HG02938 (cell line): ENCODE measurements around the gene BAZ2B.

Experiments
- ATAC-seq: cut with Tn5 transposase; IDR thresholded peaks from one replicate; pipeline ENCODE4 v1.9.1; 2021; ENCODE audit warnings: mild to moderate bottlenecking, moderate library complexity; ENCODE audit not compliant: unreplicated experiment

BAZ2B gene

GRCh38 chr2:159617646-159618045, 1.3 kb upstream of the BAZ2B start:
- no peak for ATAC-seq

- ATAC-seq = no peak
These were observed 752 bp upstream of the BAZ2B start for GRCh38 chr2:159617100-159617499.

GRCh38 chr2:159615367-159616285, 722 bp downstream of the BAZ2B start:
- ATAC-seq = peak; percentile 60

- no peak for ATAC-seq
These were observed 1.6 kb downstream of the BAZ2B start for GRCh38 chr2:159614534-159615366.

GRCh38 chr2:159613651-159614285, 2.6 kb downstream of the BAZ2B start:
- ATAC-seq = no peak

- no peak for ATAC-seq
These were observed 3.3 kb downstream of the BAZ2B start for GRCh38 chr2:159613091-159613490.

GRCh38 chr2:159612255-159612901, 4.0 kb downstream of the BAZ2B start:
- ATAC-seq = no peak

GRCh38 chr2:159609811-159610549, 6.4 kb downstream of the BAZ2B start:
- ATAC-seq = no peak

GRCh38 chr2:159608723-159609308, 7.5 kb downstream of the BAZ2B start:
- no peak for ATAC-seq

GRCh38 chr2:159608108-159608507, 8.2 kb downstream of the BAZ2B start:
- no peak for ATAC-seq

GRCh38 chr2:159606287-159606686, 10.1 kb downstream of the BAZ2B start:
- ATAC-seq = no peak

- no peak for ATAC-seq
These were observed 10.7 kb downstream of the BAZ2B start for GRCh38 chr2:159605441-159606178.

- no peak for ATAC-seq
These were observed 12.2 kb downstream of the BAZ2B start for GRCh38 chr2:159604159-159604558.

- ATAC-seq = no peak
These were observed 15.6 kb downstream of the BAZ2B start for GRCh38 chr2:159600752-159601151.

- ATAC-seq = no peak
These were observed 20.8 kb downstream of the BAZ2B start for GRCh38 chr2:159595410-159596046.

- ATAC-seq = no peak
These were observed 23.9 kb downstream of the BAZ2B start for GRCh38 chr2:159592441-159592840.

- ATAC-seq = no peak
These were observed 25.1 kb downstream of the BAZ2B start for GRCh38 chr2:159591221-159591620.

- ATAC-seq = no peak
These were observed 27.1 kb downstream of the BAZ2B start for GRCh38 chr2:159589286-159589685.

- no peak for ATAC-seq
These were observed 30.3 kb downstream of the BAZ2B start for GRCh38 chr2:159586034-159586433.
